ENCODE results near the gene UNC13C.

UNC13C gene

DNA sequence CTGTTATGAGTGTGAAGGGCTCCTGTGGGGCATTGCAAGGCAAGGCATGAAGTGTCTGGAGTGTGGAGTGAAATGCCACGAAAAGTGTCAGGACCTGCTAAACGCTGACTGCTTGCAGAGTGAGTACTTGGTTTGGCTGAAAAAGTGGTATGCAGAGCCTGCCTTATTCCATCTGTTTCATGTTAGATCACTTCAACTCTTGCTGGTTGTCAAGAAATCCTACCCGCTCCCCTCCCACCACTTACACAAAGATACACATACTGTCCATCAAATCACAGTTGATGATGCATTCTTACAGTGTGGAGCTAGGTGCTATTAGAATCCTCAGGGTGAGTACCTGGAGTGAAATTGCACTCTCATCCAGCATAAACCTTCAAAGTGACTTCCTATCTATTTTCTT is 272.1 kb downstream of the UNC13C start:
- no peak overlapping the region for H3K4me3 ChIP-seq (ENCODE audit: control insufficient read depth, low read depth, low read length)
- no peak for DNase-seq (ENCODE audit: low read depth)
- TF ChIP-seq, protein P1, sequence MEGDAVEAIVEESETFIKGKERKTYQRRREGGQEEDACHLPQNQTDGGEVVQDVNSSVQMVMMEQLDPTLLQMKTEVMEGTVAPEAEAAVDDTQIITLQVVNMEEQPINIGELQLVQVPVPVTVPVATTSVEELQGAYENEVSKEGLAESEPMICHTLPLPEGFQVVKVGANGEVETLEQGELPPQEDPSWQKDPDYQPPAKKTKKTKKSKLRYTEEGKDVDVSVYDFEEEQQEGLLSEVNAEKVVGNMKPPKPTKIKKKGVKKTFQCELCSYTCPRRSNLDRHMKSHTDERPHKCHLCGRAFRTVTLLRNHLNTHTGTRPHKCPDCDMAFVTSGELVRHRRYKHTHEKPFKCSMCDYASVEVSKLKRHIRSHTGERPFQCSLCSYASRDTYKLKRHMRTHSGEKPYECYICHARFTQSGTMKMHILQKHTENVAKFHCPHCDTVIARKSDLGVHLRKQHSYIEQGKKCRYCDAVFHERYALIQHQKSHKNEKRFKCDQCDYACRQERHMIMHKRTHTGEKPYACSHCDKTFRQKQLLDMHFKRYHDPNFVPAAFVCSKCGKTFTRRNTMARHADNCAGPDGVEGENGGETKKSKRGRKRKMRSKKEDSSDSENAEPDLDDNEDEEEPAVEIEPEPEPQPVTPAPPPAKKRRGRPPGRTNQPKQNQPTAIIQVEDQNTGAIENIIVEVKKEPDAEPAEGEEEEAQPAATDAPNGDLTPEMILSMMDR (IDR thresholded peaks at IDR 0.05; ENCODE audit: control insufficient read depth, insufficient read depth, low read depth, low read length, missing control alignments): no peak

DNA sequence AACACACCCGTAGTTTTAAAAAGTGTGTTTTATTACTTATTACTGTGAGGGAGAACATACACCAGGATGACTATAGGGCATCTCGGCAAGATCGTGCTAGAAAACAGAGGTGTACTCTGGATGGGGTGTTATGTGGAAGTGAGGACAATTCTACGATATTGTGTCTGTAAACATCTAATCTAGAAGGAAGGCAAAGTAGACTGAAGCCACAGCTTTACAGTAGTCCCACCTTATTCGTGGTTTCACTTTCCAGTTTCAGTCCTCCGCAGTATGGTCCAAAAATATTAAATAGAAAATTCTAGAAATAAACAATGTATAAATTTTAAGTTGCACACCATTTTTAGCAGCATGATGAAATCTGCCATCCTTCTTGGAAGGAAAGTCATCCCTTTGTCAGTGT is 277.9 kb downstream of the UNC13C start:
- TF ChIP-seq, protein P1 (IDR thresholded peaks at IDR 0.05; ENCODE audit: control insufficient read depth, insufficient read depth, low read depth, low read length, missing control alignments): no peak
- no peak for DNase-seq (ENCODE audit: low read depth)
- no peak overlapping the region for H3K4me3 ChIP-seq (ENCODE audit: control insufficient read depth, low read depth, low read length)

DNA sequence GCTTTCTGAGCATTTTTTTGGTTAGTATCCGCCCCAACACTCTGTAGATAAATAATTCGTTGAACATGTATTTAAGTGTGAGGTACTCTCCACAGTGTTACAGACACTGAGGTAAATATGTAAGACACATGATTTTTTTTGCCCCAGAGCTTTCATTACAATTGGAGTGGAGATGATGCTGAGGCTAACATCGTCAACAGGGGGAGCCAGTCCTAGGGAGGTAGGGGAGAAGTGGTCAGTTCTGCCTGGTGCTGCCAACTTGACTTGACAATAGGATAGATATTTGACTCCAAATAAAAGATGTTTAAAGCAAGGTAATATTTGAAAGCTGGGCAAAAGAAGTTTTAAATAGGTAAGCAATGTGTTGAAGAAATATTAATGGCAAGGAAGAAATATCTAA is 295.7 kb downstream of the UNC13C start:
- TF ChIP-seq, protein P1 (IDR thresholded peaks at IDR 0.05; ENCODE audit: control insufficient read depth, insufficient read depth, low read depth, low read length, missing control alignments): no peak
- H3K4me3 ChIP-seq (ENCODE audit: control insufficient read depth, low read depth, low read length): no peak overlapping the region
- no peak for DNase-seq (ENCODE audit: low read depth)

DNA sequence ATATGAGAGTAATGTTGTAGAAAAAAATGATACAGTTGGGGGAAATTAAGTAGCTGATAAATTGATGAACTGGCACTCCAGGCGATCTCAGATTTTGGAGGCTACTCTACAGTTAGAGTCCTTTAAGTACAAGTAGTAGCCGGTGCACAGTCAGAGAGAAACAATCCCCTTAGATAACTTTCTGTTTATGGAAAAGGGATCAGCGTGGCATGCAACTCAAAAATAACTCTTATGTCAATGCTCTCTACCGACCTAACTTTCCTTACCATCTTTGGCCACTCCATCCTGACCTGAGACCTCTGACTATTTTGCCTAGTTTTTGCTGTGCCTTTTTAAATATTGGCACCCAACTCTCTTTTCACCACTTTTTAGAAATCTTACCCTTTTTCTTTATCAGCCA is 299.6 kb downstream of the UNC13C start:
- TF ChIP-seq, protein P1 (IDR thresholded peaks at IDR 0.05; ENCODE audit: control insufficient read depth, insufficient read depth, low read depth, low read length, missing control alignments): no peak
- H3K4me3 ChIP-seq (ENCODE audit: control insufficient read depth, low read depth, low read length): no peak overlapping the region
- DNase-seq (ENCODE audit: low read depth): no peak

DNA sequence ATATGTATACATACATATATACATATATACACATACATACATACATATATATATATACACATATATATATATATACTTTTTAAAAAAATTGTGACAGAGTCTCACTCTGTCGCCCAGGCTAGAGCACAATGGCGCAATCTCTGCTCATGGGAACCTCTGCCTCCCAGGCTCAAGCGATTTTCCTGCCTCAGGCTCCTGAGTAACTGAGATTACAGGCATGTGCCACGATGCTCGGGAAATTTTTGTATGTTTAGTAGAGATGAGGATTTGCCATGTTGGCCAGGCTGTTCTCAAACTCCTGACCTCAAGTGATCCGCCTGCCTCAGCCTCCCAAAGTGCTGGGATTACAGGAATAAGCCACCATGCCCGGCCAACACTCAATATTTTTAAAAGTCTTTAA is 302.5 kb downstream of the UNC13C start:
- no peak for DNase-seq (ENCODE audit: low read depth)
- TF ChIP-seq, protein P1 (IDR thresholded peaks at IDR 0.05; ENCODE audit: control insufficient read depth, insufficient read depth, low read depth, low read length, missing control alignments): no peak

DNA sequence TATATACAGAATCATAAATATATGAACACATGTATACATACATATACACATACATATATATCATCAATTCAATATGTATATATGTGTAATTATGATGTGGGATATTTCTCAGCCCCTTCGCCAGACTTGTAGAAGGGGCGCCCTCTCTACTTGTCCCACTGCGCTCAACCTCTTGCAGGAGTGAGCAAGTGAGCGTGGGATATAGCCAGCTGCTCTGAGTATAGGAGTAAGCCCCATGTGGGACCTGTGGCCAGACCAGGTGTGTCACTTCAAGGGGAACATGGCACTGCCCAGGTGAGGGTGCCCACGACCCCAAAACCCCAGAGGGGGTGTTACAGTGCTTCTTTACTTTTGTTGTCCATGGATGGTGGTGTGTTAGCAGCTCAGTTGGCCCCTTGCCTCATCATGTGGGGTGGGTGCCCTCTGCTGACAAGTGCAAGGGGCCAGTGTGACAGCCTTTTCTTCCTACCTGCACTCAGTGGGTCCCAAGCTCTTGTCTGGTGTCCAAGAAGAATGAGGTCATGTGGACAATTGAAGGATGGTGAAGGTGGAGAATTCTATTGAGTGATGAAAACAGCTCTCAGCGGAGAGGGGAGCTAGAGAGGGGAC is 304.1 kb downstream of the UNC13C start:
- TF ChIP-seq, protein P1 (IDR thresholded peaks at IDR 0.05; ENCODE audit: control insufficient read depth, insufficient read depth, low read depth, low read length, missing control alignments): no peak
- DNase-seq (ENCODE audit: low read depth): no peak
- H3K4me3 ChIP-seq (ENCODE audit: control insufficient read depth, low read depth, low read length): no peak overlapping the region

More for the DNA sequence above, 302.5 kb downstream of the UNC13C start:
- no peak overlapping the region for H3K4me3 ChIP-seq (ENCODE audit: control insufficient read depth, low read depth, low read length)
